Esophagus squamous epithelium (tissue), 5 donors: ENCODE results near the gene USE1. TPM values are rescaled to one million over a fixed set of nuclear protein-coding genes. Genes with fewer than 3 reads are reported as not detected.

ENCODE experiments used
- DNase-seq: peaks from one replicate; lab custom pipeline; 2025; lab: John Stamatoyannopoulos, UW
- H3K27ac ChIP-seq, 4 donors: fragments of 200-600 bp; sonication (generic); one replicate each; pipeline ENCODE4 v1.5.1; 2016 to 2019; ENCODE audit warnings: mild to moderate bottlenecking in 1 of 4
- H3K27me3 ChIP-seq, 4 donors: fragments of 200-600 bp; sonication (generic); 1 replicate in 3 of 4; 2 replicates in 1 of 4; pipeline versions ENCODE4 v1.5.1 to v1.6.0; 2017 to 2021; ENCODE audit warnings: antibody characterized with exemption in 1 of 4
- H3K36me3 ChIP-seq, 3 donors: fragments of 200-600 bp; sonication (generic); one replicate each; pipeline ENCODE4 v1.5.1; 2016 to 2019
- H3K4me1 ChIP-seq, 3 donors: fragments of 200-600 bp; sonication (generic); one replicate each; pipeline ENCODE4 v1.5.1; 2017 to 2019
- H3K4me3 ChIP-seq, 4 donors: fragments of 200-600 bp; sonication (generic); 1 replicate in 3 of 4; 2 replicates in 1 of 4; pipeline ENCODE4 v1.5.1; 2016 to 2019; ENCODE audit warnings: mild to moderate bottlenecking in 2 of 4, moderate library complexity in 1 of 4
- H3K9me3 ChIP-seq, 3 donors: fragments of 200-600 bp; sonication (generic); one replicate each; pipeline ENCODE4 v1.5.1; 2016 to 2019
- POLR2A ChIP-seq, 4 donors: fragments of 450-650 bp; IDR thresholded peaks; one replicate each; pipeline ENCODE4 v1.6.1; 2017; ENCODE audit warnings: antibody characterized with exemption in 4 of 4, mild to moderate bottlenecking in 4 of 4, moderate library complexity in 3 of 4
- WGBS, 2 donors: methylation state at CpG; one replicate each; pipeline ENCODE4 v1.1.5; 2018; 5-methylcytosine and 5-hydroxymethylcytosine counted together
- intact Hi-C: fragments of 100-400 bp; cut with DNase I; formaldehyde crosslinking; loops from one replicate; pipeline ENCODE4 v1.15.0; 2022
- total RNA-seq, 4 donors: library from RNA; depleted of rRNA; stranded (reverse); fragments of >200 nt; gene quantifications; one replicate each; pipeline ENCODE4 v1.1.0, GENCODE V29; 2016
- TF ChIP-seq, protein P1 (sequence below), 6 experiments: fragments of 450-650 bp in 4 of 6; fragments of 200-600 bp in 2 of 6; sonication (generic) in 2 of 6; IDR thresholded peaks; one replicate each; pipeline ENCODE4 v1.5.1; 2016 to 2019; ENCODE audit warnings: antibody characterized with exemption in 6 of 6, mild to moderate bottlenecking in 4 of 6, moderate library complexity in 4 of 6
- donor health status: DM: yes; HTN: yes; CAD: no.

The USE1 gene
- total RNA-seq, 4 donors from 2014 or later, result 11.2 to 22.5 (median 17.6) TPM

DNA sequence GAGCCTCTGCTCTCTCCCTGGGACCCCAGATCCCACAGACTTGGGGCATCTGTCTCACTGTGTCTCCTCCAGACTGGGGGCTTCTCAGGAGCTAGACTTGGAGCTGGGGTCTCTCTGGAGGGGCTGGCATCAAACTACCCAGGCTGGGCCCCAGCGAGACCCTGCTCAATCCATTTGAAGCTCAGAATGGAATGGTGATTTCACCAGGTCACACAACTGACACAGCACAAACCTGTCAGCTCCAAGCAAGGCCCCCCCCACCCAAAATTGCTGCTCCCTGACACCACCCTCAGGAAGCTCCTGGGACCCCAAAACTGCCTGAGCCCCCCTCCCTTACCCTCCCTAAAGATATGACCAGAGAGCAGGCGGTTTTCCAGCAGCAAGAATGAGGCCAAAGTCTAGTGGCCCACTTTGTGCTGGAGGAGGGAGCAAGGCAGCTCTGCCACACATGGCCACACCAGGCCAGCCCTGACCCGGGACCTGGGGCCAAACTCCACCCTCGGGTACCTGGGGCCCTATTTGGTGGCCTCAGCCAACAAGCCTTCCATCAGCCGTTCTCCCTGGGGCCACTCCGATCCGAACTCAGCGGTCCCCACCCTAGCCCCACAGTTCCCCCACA lies 28.2 kb downstream of the USE1 start:
- Histone ChIP-seq H3K4me3 (peak overlapping the region; percentile 81 to 95 (median 90)), H3K27me3 (no peaks in the 10 kb centered on the region), H3K36me3 (peaks cover 0 to 31% (median 5%) of the 10 kb centered on the region in 3 donors), H3K4me1 (peaks cover 23 to 70% (median 36%) of the 10 kb centered on the region in 3 donors), H3K9me3 (no peaks in the 10 kb centered on the region), H3K27ac (peak overlapping the region; percentile 88 to 94 (median 92))
- no peak for DNase-seq
- intact Hi-C loops, result no loop called here
- TF ChIP-seq, protein P1, sequence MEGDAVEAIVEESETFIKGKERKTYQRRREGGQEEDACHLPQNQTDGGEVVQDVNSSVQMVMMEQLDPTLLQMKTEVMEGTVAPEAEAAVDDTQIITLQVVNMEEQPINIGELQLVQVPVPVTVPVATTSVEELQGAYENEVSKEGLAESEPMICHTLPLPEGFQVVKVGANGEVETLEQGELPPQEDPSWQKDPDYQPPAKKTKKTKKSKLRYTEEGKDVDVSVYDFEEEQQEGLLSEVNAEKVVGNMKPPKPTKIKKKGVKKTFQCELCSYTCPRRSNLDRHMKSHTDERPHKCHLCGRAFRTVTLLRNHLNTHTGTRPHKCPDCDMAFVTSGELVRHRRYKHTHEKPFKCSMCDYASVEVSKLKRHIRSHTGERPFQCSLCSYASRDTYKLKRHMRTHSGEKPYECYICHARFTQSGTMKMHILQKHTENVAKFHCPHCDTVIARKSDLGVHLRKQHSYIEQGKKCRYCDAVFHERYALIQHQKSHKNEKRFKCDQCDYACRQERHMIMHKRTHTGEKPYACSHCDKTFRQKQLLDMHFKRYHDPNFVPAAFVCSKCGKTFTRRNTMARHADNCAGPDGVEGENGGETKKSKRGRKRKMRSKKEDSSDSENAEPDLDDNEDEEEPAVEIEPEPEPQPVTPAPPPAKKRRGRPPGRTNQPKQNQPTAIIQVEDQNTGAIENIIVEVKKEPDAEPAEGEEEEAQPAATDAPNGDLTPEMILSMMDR (IDR thresholded peaks at IDR 0.05), result no peak
- TF ChIP-seq POLR2A (IDR thresholded peaks at IDR 0.05), result no peak
- 60 to 100% methylated on average over 1 of the region's 8 CpGs for WGBS, 2 donors

DNA sequence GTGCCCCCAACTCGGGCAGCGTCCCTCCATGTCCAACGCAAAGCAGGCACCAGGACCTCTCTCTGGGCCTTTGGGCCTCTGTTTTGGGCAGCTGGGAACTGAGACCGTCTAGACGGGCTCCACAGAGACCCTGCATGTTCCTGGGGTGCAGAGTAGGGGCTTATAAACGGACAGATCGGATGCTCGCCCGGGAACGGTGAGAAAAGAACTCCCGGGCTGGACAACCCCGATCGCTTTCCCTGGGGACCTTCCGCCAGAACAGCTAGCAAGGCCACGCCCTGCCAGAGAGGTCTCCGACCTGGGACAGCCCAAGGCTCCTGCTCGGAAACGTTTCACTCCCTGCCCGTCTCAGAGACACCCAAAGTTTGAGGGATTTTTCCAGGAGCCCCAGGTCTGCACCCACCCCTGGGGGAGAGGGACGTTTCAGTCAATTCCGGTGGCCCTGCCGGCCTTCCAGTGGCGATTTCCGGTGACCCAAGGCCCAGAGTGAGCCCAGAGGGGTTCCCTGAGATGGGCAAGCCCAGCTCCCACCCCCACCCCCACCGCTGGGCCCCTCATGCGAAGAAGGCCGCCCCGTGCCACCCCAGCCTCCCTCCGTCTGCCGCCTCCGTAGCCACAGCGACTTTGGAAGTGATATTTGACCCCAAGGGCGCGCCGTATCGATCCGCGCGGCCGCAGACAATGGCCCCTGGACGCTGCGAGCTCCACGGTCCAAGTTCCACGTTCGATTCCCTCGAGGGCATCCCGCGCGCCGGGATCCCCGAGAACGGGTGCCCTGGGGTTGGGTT lies 28.9 kb downstream of the USE1 start:
- Histone ChIP-seq H3K36me3 (peaks cover 0 to 24% (median under 1%) of the 10 kb centered on the region in 3 donors), H3K4me3 (peak overlapping the region; percentile 81 to 95 (median 90)), H3K9me3 (no peaks in the 10 kb centered on the region), H3K4me1 (peaks cover 23 to 77% (median 41%) of the 10 kb centered on the region in 3 donors), H3K27me3 (no peaks in the 10 kb centered on the region), H3K27ac (peak overlapping the region; percentile 88 to 94 (median 92))
- TF ChIP-seq, protein P1 (IDR thresholded peaks at IDR 0.05), result no peak
- no peak for TF ChIP-seq POLR2A (IDR thresholded peaks at IDR 0.05)
- no peak for DNase-seq
- intact Hi-C loops, result no loop called here
- 0 to 9% methylated on average over 2 to 8 of the region's 52 CpGs for whole genome bisulfite sequencing, 2 donors

DNA sequence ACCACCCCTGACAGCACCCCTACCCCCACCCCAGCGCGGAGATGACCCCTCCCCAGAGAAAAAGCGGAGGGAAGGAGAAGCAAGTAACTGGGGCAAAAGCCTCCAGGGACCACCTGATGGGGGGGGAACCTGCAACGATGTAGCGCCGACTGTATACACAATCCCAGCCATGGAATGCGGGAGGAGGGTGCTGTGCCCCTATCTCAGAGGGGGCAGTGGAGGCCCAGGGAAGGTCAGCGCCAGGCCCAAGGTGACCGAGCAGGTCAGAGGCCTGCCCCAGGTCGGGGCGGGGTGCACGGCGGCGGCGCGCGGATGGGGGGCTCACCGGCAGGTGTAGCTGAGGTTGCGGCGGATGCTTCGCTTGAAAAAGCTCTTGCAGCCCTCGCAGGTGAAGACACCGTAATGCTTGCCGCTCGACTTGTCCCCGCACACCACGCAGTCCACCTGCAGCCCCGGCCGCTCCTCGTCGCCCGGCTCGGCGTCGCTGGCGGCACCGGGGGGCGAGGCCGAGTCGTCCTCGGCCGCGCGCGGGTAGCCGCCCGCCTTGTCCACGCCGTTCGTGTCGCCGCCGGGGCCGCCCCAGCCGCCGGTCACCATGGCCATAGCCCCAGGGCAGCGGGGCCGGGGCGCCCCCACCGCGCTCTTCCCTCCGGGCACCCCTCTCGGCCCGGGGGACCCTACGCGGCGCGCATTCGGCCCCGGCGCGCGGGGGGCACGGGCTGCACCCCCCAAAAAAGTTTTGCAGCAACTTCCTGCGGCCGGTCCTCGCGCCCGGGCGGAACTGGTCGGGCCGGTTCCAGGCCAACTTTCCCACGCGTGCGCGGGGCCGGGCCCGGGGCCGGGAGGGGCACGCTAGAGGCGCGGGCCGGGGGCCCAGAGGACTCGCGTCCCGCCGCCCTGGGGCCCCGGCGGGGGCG lies 29.7 kb downstream of the USE1 start:
- TF ChIP-seq POLR2A (IDR thresholded peaks at IDR 0.05), result no peak
- TF ChIP-seq, protein P1 (IDR thresholded peaks at IDR 0.05), result no peak
- Histone ChIP-seq H3K27ac (peak overlapping the region; percentile 88 to 94 (median 92)), H3K36me3 (peaks cover 0 to 15% (median 0%) of the 10 kb centered on the region in 3 donors), H3K4me1 (peaks cover 23 to 85% (median 41%) of the 10 kb centered on the region in 3 donors), H3K4me3 (peak overlapping the region; percentile 81 to 95 (median 90)), H3K27me3 (no peaks in the 10 kb centered on the region), H3K9me3 (no peaks in the 10 kb centered on the region)
- WGBS, 2 donors, result 8% methylated on average over 4 of the region's 100 CpGs; no CpG with 5 or more reads in 1 of the 2 donors
- intact Hi-C loops, result no loop called here
- no peak for DNase-seq

DNA sequence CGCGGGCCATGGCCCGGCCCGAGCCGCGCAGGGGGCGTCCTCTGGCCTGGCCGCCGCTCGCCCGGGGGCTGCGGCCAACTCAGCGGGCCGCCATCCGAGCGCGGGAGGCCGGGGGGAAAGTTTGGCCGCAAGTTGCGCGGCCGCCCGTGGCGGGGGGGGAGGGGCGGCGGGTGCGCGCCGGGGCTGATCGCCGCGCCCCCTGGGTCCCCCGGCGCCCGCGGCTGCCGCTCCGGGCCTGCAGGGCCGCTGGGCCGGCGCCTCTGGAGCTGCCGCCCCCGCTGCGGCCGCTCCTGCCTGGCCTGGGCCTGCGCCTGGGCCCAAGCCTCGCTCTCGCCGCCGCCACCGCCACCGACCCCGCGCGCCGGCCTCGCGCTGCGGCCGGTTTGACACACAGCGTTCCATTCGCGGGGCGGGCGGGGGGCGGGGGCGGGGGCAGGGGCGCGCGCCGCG lies 30.4 kb downstream of the USE1 start, which contains the start of gene NR2F6:
NR2F6 (minus strand) TSS at position 385 of the 450 bp plus-strand sequence. CDS start 699 bp downstream, outside the sequence.
- H3K9me3 ChIP-seq, result no peaks in the 10 kb centered on the region
- H3K27me3 ChIP-seq, result no peaks in the 10 kb centered on the region
- DNase-seq, result no peak
- intact Hi-C loops, result no loop called here
- TF ChIP-seq, protein P1 (IDR thresholded peaks at IDR 0.05), result no peak
- peak in 1 of 4 donors; percentile 20 for TF ChIP-seq POLR2A (IDR thresholded peaks at IDR 0.05)
- WGBS, 2 donors, result no CpG with 5 or more reads among the region's 72 CpGs
- peak within 1 kb of the TSS; percentile 90 to 94 (median 92) for H3K27ac ChIP-seq
- peaks cover 0 to 9% (median 0%) of the 10 kb centered on the region in 3 donors for H3K36me3 ChIP-seq
- H3K4me1 ChIP-seq, result peaks cover 23 to 87% (median 41%) of the 10 kb centered on the region in 3 donors
- H3K4me3 ChIP-seq, result peak within 1 kb of the TSS; percentile 81 to 95 (median 90)
